ENCODE results near the gene IMPG1.

The IMPG1 gene

GRCh38 chr6:76004202-76004601, 68.3 kb downstream of the IMPG1 start:
- H3K36me3 ChIP-seq (ENCODE audit: control insufficient read depth in 1 of 2, insufficient read depth in 2 of 2, low read length in 2 of 2), result no peaks in the 10 kb centered on the region
- H3K27ac ChIP-seq (ENCODE audit: low read depth, low read length), result no peak overlapping the region
- H3K9ac ChIP-seq (ENCODE audit: low read depth in 1 of 2, low read length in 2 of 2), result no peak overlapping the region
- H3K4me1 ChIP-seq (ENCODE audit: control insufficient read depth in 1 of 2, insufficient read depth in 2 of 2, low read length in 2 of 2), result no peaks in the 10 kb centered on the region
- no peak overlapping the region for H3K4me3 ChIP-seq (ENCODE audit: low read depth in 1 of 2, low read length in 2 of 2)
- H3K9me3 ChIP-seq (ENCODE audit: control insufficient read depth in 1 of 2, low read length in 2 of 2), result no peaks in the 10 kb centered on the region
- H3K27me3 ChIP-seq (ENCODE audit: control insufficient read depth in 1 of 2, insufficient read depth in 2 of 2, low read length in 2 of 2), result no peaks in the 10 kb centered on the region

DNA sequence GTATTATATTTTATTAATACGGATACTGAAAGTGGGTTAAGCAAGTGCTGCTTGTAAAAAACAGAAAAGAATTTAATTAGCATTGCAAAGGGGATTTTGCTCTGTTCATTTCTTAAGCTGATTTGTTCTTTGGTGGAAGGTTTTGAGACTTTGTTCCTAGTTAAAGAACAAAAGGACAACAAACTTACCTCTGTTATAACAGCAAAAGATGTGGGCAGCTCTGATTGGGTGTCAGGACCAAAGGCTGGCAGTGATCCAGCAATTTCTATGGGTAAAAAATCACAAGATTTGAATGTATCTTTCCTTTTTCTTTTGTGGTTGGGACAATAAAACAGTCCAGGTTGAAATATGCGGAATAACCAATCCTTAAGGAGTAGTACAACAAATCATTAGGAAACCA, 68.8 kb downstream of the IMPG1 start:
- no peak overlapping the region for H3K4me3 ChIP-seq (ENCODE audit: low read depth in 1 of 2, low read length in 2 of 2)
- no peaks in the 10 kb centered on the region for H3K4me1 ChIP-seq (ENCODE audit: control insufficient read depth in 1 of 2, insufficient read depth in 2 of 2, low read length in 2 of 2)
- no peak overlapping the region for H3K9ac ChIP-seq (ENCODE audit: low read depth in 1 of 2, low read length in 2 of 2)
- no peak overlapping the region for H3K27ac ChIP-seq (ENCODE audit: low read depth, low read length)
- no peaks in the 10 kb centered on the region for H3K36me3 ChIP-seq (ENCODE audit: control insufficient read depth in 1 of 2, insufficient read depth in 2 of 2, low read length in 2 of 2)
- no peaks in the 10 kb centered on the region for H3K9me3 ChIP-seq (ENCODE audit: control insufficient read depth in 1 of 2, low read length in 2 of 2)
- no peaks in the 10 kb centered on the region for H3K27me3 ChIP-seq (ENCODE audit: control insufficient read depth in 1 of 2, insufficient read depth in 2 of 2, low read length in 2 of 2)

DNA sequence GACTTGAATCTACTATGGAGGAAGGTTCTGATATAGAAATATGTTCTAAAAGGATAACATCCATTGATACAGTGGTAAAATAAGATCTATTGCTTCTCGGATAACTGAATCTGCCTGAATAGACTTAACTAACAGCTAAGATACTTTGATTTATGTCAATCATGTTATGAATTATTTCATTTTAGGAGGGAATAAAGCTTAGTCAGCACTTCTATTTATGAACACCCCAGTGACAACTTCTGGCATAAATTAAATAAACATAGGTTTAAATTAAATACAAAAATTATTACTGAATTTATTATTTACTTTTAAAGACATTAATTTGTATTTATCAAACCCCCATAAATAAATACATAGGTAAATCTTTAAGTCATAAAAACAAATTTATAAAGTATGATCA, 69.3 kb downstream of the IMPG1 start:
- no peaks in the 10 kb centered on the region for H3K9me3 ChIP-seq (ENCODE audit: control insufficient read depth in 1 of 2, low read length in 2 of 2)
- no peaks in the 10 kb centered on the region for H3K36me3 ChIP-seq (ENCODE audit: control insufficient read depth in 1 of 2, insufficient read depth in 2 of 2, low read length in 2 of 2)
- H3K9ac ChIP-seq (ENCODE audit: low read depth in 1 of 2, low read length in 2 of 2), result no peak overlapping the region
- no peak overlapping the region for H3K27ac ChIP-seq (ENCODE audit: low read depth, low read length)
- H3K4me1 ChIP-seq (ENCODE audit: control insufficient read depth in 1 of 2, insufficient read depth in 2 of 2, low read length in 2 of 2), result no peaks in the 10 kb centered on the region
- no peak overlapping the region for H3K4me3 ChIP-seq (ENCODE audit: low read depth in 1 of 2, low read length in 2 of 2)
- no peaks in the 10 kb centered on the region for H3K27me3 ChIP-seq (ENCODE audit: control insufficient read depth in 1 of 2, insufficient read depth in 2 of 2, low read length in 2 of 2)

GRCh38 chr6:76000629-76001028, 71.8 kb downstream of the IMPG1 start:
- no peaks in the 10 kb centered on the region for H3K9me3 ChIP-seq (ENCODE audit: control insufficient read depth in 1 of 2, low read length in 2 of 2)
- H3K4me1 ChIP-seq (ENCODE audit: control insufficient read depth in 1 of 2, insufficient read depth in 2 of 2, low read length in 2 of 2), result no peaks in the 10 kb centered on the region
- no peak overlapping the region for H3K9ac ChIP-seq (ENCODE audit: low read depth in 1 of 2, low read length in 2 of 2)
- no peak overlapping the region for H3K27ac ChIP-seq (ENCODE audit: low read depth, low read length)
- no peak overlapping the region for H3K4me3 ChIP-seq (ENCODE audit: low read depth in 1 of 2, low read length in 2 of 2)
- no peaks in the 10 kb centered on the region for H3K36me3 ChIP-seq (ENCODE audit: control insufficient read depth in 1 of 2, insufficient read depth in 2 of 2, low read length in 2 of 2)
- no peaks in the 10 kb centered on the region for H3K27me3 ChIP-seq (ENCODE audit: control insufficient read depth in 1 of 2, insufficient read depth in 2 of 2, low read length in 2 of 2)

DNA sequence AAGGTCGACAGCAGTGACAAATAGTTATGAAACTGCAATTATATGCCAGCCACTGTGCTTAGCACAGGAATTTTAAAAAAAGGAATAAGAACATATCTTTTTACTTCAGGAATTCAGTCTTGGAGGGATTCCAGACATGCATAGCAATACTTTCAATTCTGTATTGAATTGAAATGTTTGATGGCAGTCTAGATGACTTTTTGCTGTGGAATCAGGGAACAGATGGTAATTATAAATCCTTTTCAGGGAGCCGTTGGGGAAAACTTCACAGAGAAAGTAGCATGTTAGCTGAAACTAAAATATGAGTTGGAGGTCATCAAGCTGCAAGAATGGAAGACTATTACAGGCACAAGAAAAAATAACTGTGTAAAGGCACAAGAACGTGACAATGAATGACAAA, 74.8 kb downstream of the IMPG1 start:
- no peak overlapping the region for H3K4me3 ChIP-seq (ENCODE audit: low read depth in 1 of 2, low read length in 2 of 2)

DNA sequence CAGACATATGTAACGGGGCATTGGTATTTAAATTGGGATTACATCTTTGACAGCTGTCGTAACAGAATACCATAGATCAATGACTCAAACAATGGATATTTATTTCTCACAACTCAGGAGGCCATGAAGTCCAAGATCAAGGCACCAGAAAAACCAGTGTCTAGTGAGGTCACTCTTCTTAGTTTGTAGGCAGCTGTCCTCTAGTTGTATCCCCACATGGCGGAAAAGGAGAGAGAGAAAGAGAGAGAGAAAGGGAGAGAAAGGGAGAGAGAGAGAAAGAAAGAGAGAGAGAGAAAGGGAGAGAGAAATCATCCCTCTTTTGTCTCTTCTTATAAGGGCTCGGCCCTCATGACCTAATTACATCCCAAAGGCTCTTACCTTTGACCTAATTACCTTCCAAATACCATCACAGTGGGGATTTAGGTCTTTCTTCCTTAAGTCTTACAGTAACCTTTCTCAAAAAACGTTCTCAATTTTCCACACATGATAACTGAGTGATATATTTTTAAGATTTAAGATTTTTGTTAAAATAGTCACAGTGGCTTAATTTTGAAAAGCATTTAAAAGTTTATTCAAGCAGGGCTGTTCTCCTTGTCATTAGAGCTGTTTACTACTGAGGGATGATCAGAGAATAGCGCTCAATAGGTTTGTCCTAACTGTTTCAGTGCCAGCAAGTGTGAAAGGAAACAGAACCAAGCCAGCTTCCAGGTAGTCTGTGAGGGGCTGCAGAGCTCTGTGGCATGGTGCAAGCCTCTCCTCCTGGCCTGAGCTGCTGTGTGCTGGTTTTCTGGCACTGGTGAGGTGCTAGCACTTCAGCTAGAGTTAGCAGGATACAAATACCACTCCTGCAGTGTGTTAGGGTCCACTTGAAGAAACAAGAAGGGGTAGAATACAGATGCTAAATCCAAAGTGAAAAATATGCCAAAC, 79.0 kb downstream of the IMPG1 start:
- H3K4me1 ChIP-seq (ENCODE audit: control insufficient read depth in 1 of 2, insufficient read depth in 2 of 2, low read length in 2 of 2), result no peaks in the 10 kb centered on the region
- no peak overlapping the region for H3K9ac ChIP-seq (ENCODE audit: low read depth in 1 of 2, low read length in 2 of 2)
- H3K27me3 ChIP-seq (ENCODE audit: control insufficient read depth in 1 of 2, insufficient read depth in 2 of 2, low read length in 2 of 2), result no peaks in the 10 kb centered on the region
- no peak overlapping the region for H3K4me3 ChIP-seq (ENCODE audit: low read depth in 1 of 2, low read length in 2 of 2)
- no peak overlapping the region for H3K27ac ChIP-seq (ENCODE audit: low read depth, low read length)
- no peaks in the 10 kb centered on the region for H3K36me3 ChIP-seq (ENCODE audit: control insufficient read depth in 1 of 2, insufficient read depth in 2 of 2, low read length in 2 of 2)
- no peaks in the 10 kb centered on the region for H3K9me3 ChIP-seq (ENCODE audit: control insufficient read depth in 1 of 2, low read length in 2 of 2)

More for the DNA sequence above, 74.8 kb downstream of the IMPG1 start:
- H3K27me3 ChIP-seq (ENCODE audit: control insufficient read depth in 1 of 2, insufficient read depth in 2 of 2, low read length in 2 of 2), result no peaks in the 10 kb centered on the region
- no peak overlapping the region for H3K9ac ChIP-seq (ENCODE audit: low read depth in 1 of 2, low read length in 2 of 2)
- H3K36me3 ChIP-seq (ENCODE audit: control insufficient read depth in 1 of 2, insufficient read depth in 2 of 2, low read length in 2 of 2), result no peaks in the 10 kb centered on the region
- no peaks in the 10 kb centered on the region for H3K9me3 ChIP-seq (ENCODE audit: control insufficient read depth in 1 of 2, low read length in 2 of 2)
- no peaks in the 10 kb centered on the region for H3K4me1 ChIP-seq (ENCODE audit: control insufficient read depth in 1 of 2, insufficient read depth in 2 of 2, low read length in 2 of 2)
- H3K27ac ChIP-seq (ENCODE audit: low read depth, low read length), result no peak overlapping the region

GRCh38 chr6:75991941-75992340, 80.5 kb downstream of the IMPG1 start:
- H3K9me3 ChIP-seq (ENCODE audit: control insufficient read depth in 1 of 2, low read length in 2 of 2), result no peaks in the 10 kb centered on the region
- no peak overlapping the region for H3K9ac ChIP-seq (ENCODE audit: low read depth in 1 of 2, low read length in 2 of 2)
- no peak overlapping the region for H3K27ac ChIP-seq (ENCODE audit: low read depth, low read length)
- no peaks in the 10 kb centered on the region for H3K36me3 ChIP-seq (ENCODE audit: control insufficient read depth in 1 of 2, insufficient read depth in 2 of 2, low read length in 2 of 2)
- H3K4me1 ChIP-seq (ENCODE audit: control insufficient read depth in 1 of 2, insufficient read depth in 2 of 2, low read length in 2 of 2), result no peaks in the 10 kb centered on the region
- no peak overlapping the region for H3K4me3 ChIP-seq (ENCODE audit: low read depth in 1 of 2, low read length in 2 of 2)
- no peaks in the 10 kb centered on the region for H3K27me3 ChIP-seq (ENCODE audit: control insufficient read depth in 1 of 2, insufficient read depth in 2 of 2, low read length in 2 of 2)

DNA sequence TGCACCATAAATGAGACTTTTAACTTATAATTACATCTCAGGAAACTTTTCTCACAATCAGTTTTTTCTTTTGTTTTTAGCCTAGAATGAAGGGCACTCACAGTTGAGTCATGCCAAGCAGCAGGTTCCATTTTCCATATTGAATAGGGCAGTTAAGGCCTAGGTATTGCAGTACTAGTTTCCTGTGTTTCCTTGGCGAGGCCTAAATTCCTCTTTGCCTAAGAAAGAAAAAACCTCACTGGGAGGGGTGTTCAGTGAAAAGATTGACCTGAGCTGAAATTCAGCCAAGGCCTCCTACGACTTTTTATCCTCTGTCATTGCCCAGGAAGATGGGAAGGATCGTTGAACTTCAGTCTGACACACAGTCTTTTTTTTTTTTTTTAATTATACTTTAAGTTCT, 85.5 kb downstream of the IMPG1 start:
- no peak overlapping the region for H3K9ac ChIP-seq (ENCODE audit: low read depth in 1 of 2, low read length in 2 of 2)
- H3K4me1 ChIP-seq (ENCODE audit: control insufficient read depth in 1 of 2, insufficient read depth in 2 of 2, low read length in 2 of 2), result no peaks in the 10 kb centered on the region
- H3K36me3 ChIP-seq (ENCODE audit: control insufficient read depth in 1 of 2, insufficient read depth in 2 of 2, low read length in 2 of 2), result no peaks in the 10 kb centered on the region
- H3K4me3 ChIP-seq (ENCODE audit: low read depth in 1 of 2, low read length in 2 of 2), result no peak overlapping the region
- no peak overlapping the region for H3K27ac ChIP-seq (ENCODE audit: low read depth, low read length)
- H3K27me3 ChIP-seq (ENCODE audit: control insufficient read depth in 1 of 2, insufficient read depth in 2 of 2, low read length in 2 of 2), result no peaks in the 10 kb centered on the region
- H3K9me3 ChIP-seq (ENCODE audit: control insufficient read depth in 1 of 2, low read length in 2 of 2), result no peaks in the 10 kb centered on the region

DNA sequence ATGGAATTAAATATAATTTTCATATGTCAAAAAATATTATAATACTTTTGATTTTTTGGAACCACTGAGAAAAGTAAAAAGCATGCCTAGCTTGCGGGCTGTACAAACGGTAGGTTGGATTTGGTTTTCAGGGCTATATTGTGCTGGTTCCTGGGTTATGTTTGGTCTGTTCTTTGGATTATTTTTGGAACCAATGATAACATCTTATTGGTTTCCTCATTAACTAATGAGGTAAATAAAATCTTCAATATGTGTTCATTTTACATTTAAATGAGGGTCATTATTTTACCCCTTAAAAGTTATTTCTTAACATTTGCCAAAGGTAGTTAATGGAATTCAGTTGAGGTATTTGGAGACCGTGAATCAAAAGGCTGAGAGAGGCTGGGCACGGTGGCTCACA, 96.6 kb downstream of the IMPG1 start:
- H3K27me3 ChIP-seq (ENCODE audit: control insufficient read depth in 1 of 2, insufficient read depth in 2 of 2, low read length in 2 of 2), result no peaks in the 10 kb centered on the region
- no peaks in the 10 kb centered on the region for H3K36me3 ChIP-seq (ENCODE audit: control insufficient read depth in 1 of 2, insufficient read depth in 2 of 2, low read length in 2 of 2)
- no peak overlapping the region for H3K9ac ChIP-seq (ENCODE audit: low read depth in 1 of 2, low read length in 2 of 2)
- H3K4me3 ChIP-seq (ENCODE audit: low read depth in 1 of 2, low read length in 2 of 2), result no peak overlapping the region
- H3K27ac ChIP-seq (ENCODE audit: low read depth, low read length), result no peak overlapping the region
- H3K9me3 ChIP-seq (ENCODE audit: control insufficient read depth in 1 of 2, low read length in 2 of 2), result no peaks in the 10 kb centered on the region
- H3K4me1 ChIP-seq (ENCODE audit: control insufficient read depth in 1 of 2, insufficient read depth in 2 of 2, low read length in 2 of 2), result no peaks in the 10 kb centered on the region

- H3K36me3 ChIP-seq (ENCODE audit: control insufficient read depth in 1 of 2, insufficient read depth in 2 of 2, low read length in 2 of 2), result no peaks in the 10 kb centered on the region
- no peak overlapping the region for H3K4me3 ChIP-seq (ENCODE audit: low read depth in 1 of 2, low read length in 2 of 2)
- no peak overlapping the region for H3K9ac ChIP-seq (ENCODE audit: low read depth in 1 of 2, low read length in 2 of 2)
- no peak overlapping the region for H3K27ac ChIP-seq (ENCODE audit: low read depth, low read length)
- no peaks in the 10 kb centered on the region for H3K9me3 ChIP-seq (ENCODE audit: control insufficient read depth in 1 of 2, low read length in 2 of 2)
- H3K27me3 ChIP-seq (ENCODE audit: control insufficient read depth in 1 of 2, insufficient read depth in 2 of 2, low read length in 2 of 2), result no peaks in the 10 kb centered on the region
- H3K4me1 ChIP-seq (ENCODE audit: control insufficient read depth in 1 of 2, insufficient read depth in 2 of 2, low read length in 2 of 2), result no peaks in the 10 kb centered on the region
These were observed 102.4 kb downstream of the IMPG1 start for GRCh38 chr6:75970093-75970492.
